Panc1 (cell line): Measurements from ENCODE around the gene UBR3. TPM values are rescaled to one million over a fixed set of nuclear protein-coding genes. Genes with fewer than 3 reads are reported as not detected.
"Not testable (repeated sequence)": the region's sequence is repeated elsewhere in the genome, so short reads cannot be mapped to it uniquely, and the experiment has no call there.

ENCODE experiments used
- ATAC-seq: fragments of 200-7000 bp; cut with Tn5 transposase; 2 replicates; pipeline ENCODE4 v1.9.1; 2020; ENCODE audit warnings: mild to moderate bottlenecking, moderate library complexity
- BruUV-seq: library from RNA; stranded (reverse); fragments of 400-500 nt; replicated peaks from 2 replicates; lab custom pipeline; 2021; lab: Mats Ljungman, UMichigan
- CTCF ChIA-PET: fragments of 300-600 bp; sonication (Branson Sonifier 250); formaldehyde crosslinking; loops from one replicate; lab custom pipeline; 2022; ENCODE audit warnings: antibody characterized with exemption; lab: Charles Lee
- POLR2A ChIA-PET: fragments of 300-600 bp; sonication (Branson Sonifier 250); formaldehyde crosslinking; loops from one replicate; lab custom pipeline; 2022; ENCODE audit warnings: antibody characterized with exemption; lab: Charles Lee
- DNase-seq: peaks from one replicate; pipeline ENCODE4 v3.0.0-alpha.2; 2010; ENCODE audit warnings: low read depth, low spot score
- H3K27ac ChIP-seq: 2 replicates; pipeline ENCODE4 v1.5.1; 2011; ENCODE audit warnings: mild to moderate bottlenecking, low read length, inconsistent platforms
- H3K27me3 ChIP-seq: fragments of 200-500 bp; sonication (Bioruptor generic); 2 replicates; pipeline ENCODE4 v1.6.0; 2014; ENCODE audit warnings: low read length, inconsistent platforms; ENCODE audit not compliant: control insufficient read depth, insufficient read depth
- H3K36me3 ChIP-seq: fragments of 200-500 bp; sonication (Bioruptor generic); 2 replicates; pipeline ENCODE4 v1.5.1; 2014; ENCODE audit warnings: inconsistent platforms, mild to moderate bottlenecking, low read length, moderate library complexity; ENCODE audit not compliant: control insufficient read depth, insufficient read depth
- H3K4me1 ChIP-seq: 2 replicates; pipeline ENCODE4 v1.5.1; 2011; ENCODE audit warnings: inconsistent platforms, mild to moderate bottlenecking, low read length, moderate library complexity; ENCODE audit not compliant: control insufficient read depth, insufficient read depth
- H3K4me3 ChIP-seq, 2 experiments: 2 replicates each; pipeline ENCODE4 v1.5.1; 2011 to 2012; ENCODE audit warnings: low read depth in 2 of 2, low read length in 2 of 2, mild to moderate bottlenecking in 2 of 2, inconsistent platforms in 1 of 2, moderate library complexity in 1 of 2
- H3K9me3 ChIP-seq: fragments of 200-500 bp; sonication (Bioruptor generic); 2 replicates; pipeline ENCODE4 v1.5.1; 2014; ENCODE audit warnings: low read depth, mild to moderate bottlenecking, inconsistent platforms, low read length, moderate library complexity; ENCODE audit not compliant: control insufficient read depth, insufficient read depth
- CTCF ChIP-seq: fragments of 450-650 bp; IDR thresholded peaks from 2 replicates; pipeline ENCODE4 v1.5.1; 2017; ENCODE audit warnings: mild to moderate bottlenecking
- POLR2AphosphoS5 ChIP-seq: IDR thresholded peaks from 2 replicates; pipeline ENCODE4 v1.6.1; 2012; ENCODE audit warnings: mild to moderate bottlenecking, low read depth, low read length, moderate library complexity
- REST ChIP-seq, 2 experiments: IDR thresholded peaks; 2 replicates each; pipeline ENCODE4 v1.6.1; 2011 to 2012; ENCODE audit warnings: low read depth in 2 of 2, control low read depth in 1 of 2, low read length in 1 of 2, mild to moderate bottlenecking in 1 of 2, moderate library complexity in 1 of 2; ENCODE audit not compliant: insufficient read depth in 1 of 2
- SIN3A ChIP-seq: IDR thresholded peaks from 2 replicates; pipeline ENCODE4 v1.6.1; 2012; ENCODE audit warnings: low read depth, mild to moderate bottlenecking, low read length, moderate library complexity, borderline replicate concordance; ENCODE audit not compliant: insufficient read depth
- TCF7L2 ChIP-seq: IDR thresholded peaks from 2 replicates; pipeline ENCODE4 v1.6.1; 2011; ENCODE audit warnings: mild to moderate bottlenecking, low read depth, low read length, inconsistent platforms
- in situ Hi-C: cut with HindIII; loops from 2 replicates; pipeline ENCODE4 v1.10.0; 2016; ENCODE audit warnings: low sequenced_read_pairs, low pct_unique_long_range_greater_than_20kb
- intact Hi-C: fragments of 100-400 bp; cut with micrococcal nuclease; formaldehyde crosslinking; loops from one replicate; pipeline ENCODE4 v1.10.0; 2022; ENCODE audit not compliant: unreplicated experiment
- total RNA-seq: library from RNA; stranded (reverse); gene quantifications from one replicate; pipeline ENCODE4 v1.2.1, GENCODE V29; 2021; ENCODE audit not compliant: unreplicated experiment

Gene UBR3
- total RNA-seq, 1 experiment from 2014 or later = 27.9 TPM

- CTCF ChIA-PET = no interaction called here
- H3K27ac ChIP-seq = no peak overlapping the region
- DNase-seq (no peak), ATAC-seq (no peak)
- POLR2A ChIA-PET = no interaction called here
- H3K4me1 ChIP-seq = no peaks in the 10 kb centered on the region; the same call in 1 of the 2 replicates
- no peaks in the 10 kb centered on the region for H3K27me3 ChIP-seq
- intact Hi-C loops = no loop called here
- no peak overlapping the region for H3K4me3 ChIP-seq
- BruUV-seq = no TSS peak
- H3K36me3 ChIP-seq = no peaks in the 10 kb centered on the region
- H3K9me3 ChIP-seq = no peaks in the 10 kb centered on the region
- TF ChIP-seq CTCF = no peak
- no peak for TF ChIP-seq POLR2AphosphoS5
- no peak for TF ChIP-seq TCF7L2
- TF ChIP-seq SIN3A = no peak
- TF ChIP-seq REST (IDR thresholded peaks at IDR 0.05; ENCODE audit: insufficient read depth in 1 of 2, low read depth in 2 of 2, low read length in 1 of 2) = no peak
- in situ Hi-C loops = no loop called here
Measured at GRCh38 chr2:169867579-169867978, 40.3 kb downstream of the UBR3 start.

GRCh38 chr2:169868951-169869350, 41.7 kb downstream of the UBR3 start:
- Histone ChIP-seq H3K27me3 (no peaks in the 10 kb centered on the region), H3K4me3 (no peak overlapping the region), H3K4me1 (no peaks in the 10 kb centered on the region; the same call in 1 of the 2 replicates), H3K27ac (no peak overlapping the region), H3K9me3 (no peaks in the 10 kb centered on the region), H3K36me3 (no peaks in the 10 kb centered on the region)
- ChIA-PET CTCF (interaction anchor here (0.7 kb wide), 1 partner anchor 113 kb away, joined by 8 read pairs; no protein-coding TSS in a partner anchor), POLR2A (no interaction called here)
- in situ Hi-C loops = no loop called here
- ATAC-seq (no peak), DNase-seq (no peak)
- TF ChIP-seq SIN3A (no peak), TCF7L2 (no peak), REST (IDR thresholded peaks at IDR 0.05; ENCODE audit: insufficient read depth in 1 of 2, low read depth in 2 of 2, low read length in 1 of 2) (no peak), CTCF (no peak), POLR2AphosphoS5 (no peak)
- no TSS peak for BruUV-seq
- intact Hi-C loops = no loop called here

GRCh38 chr2:169871369-169871768, 44.1 kb downstream of the UBR3 start:
- H3K27me3 ChIP-seq, BruUV-seq, H3K27ac ChIP-seq, H3K4me3 ChIP-seq, H3K36me3 ChIP-seq, CTCF ChIA-PET, H3K4me1 ChIP-seq, POLR2A ChIA-PET, ATAC-seq, intact Hi-C loops, H3K9me3 ChIP-seq, in situ Hi-C loops, DNase-seq: not testable (repeated sequence)
